SJSA1 (cell line): ENCODE results near the gene FCN3. TPM values are rescaled to one million over a fixed set of nuclear protein-coding genes. Genes with fewer than 3 reads are reported as not detected.
A peak's percentile ranks its signal among the peaks of the same experiment; 100 is the strongest.

Source experiments
- DNase-seq, 2 experiments: peaks; one replicate each; pipeline ENCODE4 v3.0.0-alpha.2; 2015 to 2020; ENCODE audit warnings: low spot score in 2 of 2, low read depth in 1 of 2
- H3K27ac ChIP-seq: fragments of 250-450 bp; sonication (Bioruptor Pico); 2 replicates; pipeline ENCODE4 v1.5.1; 2020; ENCODE audit warnings: mild to moderate bottlenecking, moderate library complexity
- H3K27me3 ChIP-seq: fragments of 250-450 bp; sonication (Bioruptor Pico); replicated peaks from 2 replicates; pipeline ENCODE4 v1.5.1; 2020; ENCODE audit warnings: mild to moderate bottlenecking, moderate library complexity
- H3K36me3 ChIP-seq: fragments of 250-450 bp; sonication (Bioruptor Pico); 2 replicates; pipeline ENCODE4 v1.5.1; 2020; ENCODE audit warnings: mild to moderate bottlenecking
- H3K4me1 ChIP-seq: fragments of 250-450 bp; sonication (Bioruptor Pico); replicated peaks from 2 replicates; pipeline ENCODE4 v1.6.1; 2021; ENCODE audit warnings: mild to moderate bottlenecking
- H3K4me3 ChIP-seq: fragments of 250-450 bp; sonication (Bioruptor Pico); 2 replicates; pipeline ENCODE4 v1.5.1; 2020; ENCODE audit warnings: mild to moderate bottlenecking
- H3K9me3 ChIP-seq: fragments of 250-450 bp; sonication (Bioruptor Pico); replicated peaks from 2 replicates; pipeline ENCODE4 v1.5.1; 2020; ENCODE audit warnings: mild to moderate bottlenecking
- total RNA-seq: library from RNA; depleted of rRNA; stranded (reverse); fragments of >200 nt; shearing (Covaris generic); gene quantifications from 2 replicates; pipeline ENCODE4 v1.2.3, GENCODE V29; 2014; rRNA removed

Gene FCN3
- total RNA-seq, 1 experiment from 2014 or later = not detected

DNA sequence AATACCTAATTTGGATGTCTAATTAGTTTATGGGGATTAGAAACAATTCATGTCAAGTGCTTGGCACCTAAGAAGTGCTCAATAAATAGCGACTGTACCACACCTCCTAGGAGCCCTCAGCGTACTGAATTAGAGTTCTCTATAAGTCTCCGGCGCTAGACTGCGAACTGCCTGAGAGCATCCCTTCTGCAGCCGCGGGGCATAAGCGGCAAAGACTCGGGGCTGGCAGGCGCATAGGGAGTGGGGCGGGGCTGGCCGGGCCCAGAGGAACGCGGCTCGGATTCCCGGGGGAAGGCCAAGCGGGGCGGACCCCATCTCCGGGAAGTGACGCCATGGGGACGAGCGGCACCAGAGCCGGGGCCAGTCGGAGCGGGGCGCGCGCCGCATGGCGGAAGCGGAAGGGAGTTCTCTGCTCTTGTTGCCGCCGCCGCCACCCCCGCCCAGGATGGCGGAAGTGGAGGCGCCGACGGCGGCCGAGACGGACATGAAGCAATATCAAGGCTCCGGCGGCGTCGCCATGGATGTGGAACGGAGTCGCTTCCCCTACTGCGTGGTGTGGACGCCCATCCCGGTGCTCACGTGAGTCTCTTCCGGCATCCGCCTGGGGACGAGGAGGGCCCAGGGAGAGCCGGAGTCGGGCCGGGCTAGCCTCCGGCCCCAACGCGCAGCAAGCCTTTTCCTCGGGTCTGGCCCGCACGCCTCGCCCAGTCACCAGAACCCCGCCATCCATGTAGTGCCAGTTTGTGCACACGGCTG is 52.6 kb downstream of the FCN3 start, which contains the start of gene TMEM222:
TMEM222 (plus strand) TSS at position 351 of the 756 bp plus-strand sequence; CDS start at position 386, 35 bp downstream.
- H3K4me3 ChIP-seq = peak within 1 kb of the TSS; percentile 68
- H3K9me3 ChIP-seq = no peaks in the 10 kb centered on the region
- peak within 1 kb of the TSS; percentile 71 for H3K27ac ChIP-seq
- peak; percentile 95 to 97 for DNase-seq
- H3K27me3 ChIP-seq = no peaks in the 10 kb centered on the region
- peaks cover 29% of the 10 kb centered on the region for H3K36me3 ChIP-seq
- H3K4me1 ChIP-seq = peaks cover 13% of the 10 kb centered on the region

Other genes with a start within 250 kb of the FCN3 start
- gene SLC9A1, start 219.7 kb downstream of the FCN3 start, total RNA-seq = 4.1 and 4.7 TPM in 2 replicates
- gene WDTC1, start 140.2 kb downstream of the FCN3 start, total RNA-seq = 5.6 and 11.9 TPM in 2 replicates
- gene TMEM222, start 52.7 kb downstream of the FCN3 start, total RNA-seq = 26.7 and 39.3 TPM in 2 replicates
- 0.22 and 1.1 TPM in 2 replicates for gene SYTL1, start 32.8 kb downstream of the FCN3 start, total RNA-seq
- gene MAP3K6, start 7.9 kb downstream of the FCN3 start, total RNA-seq = 14.6 and 16.6 TPM in 2 replicates
- not detected in 2 replicates for gene CD164L2, start 8.5 kb upstream of the FCN3 start, total RNA-seq
- gene GPR3, start 17.8 kb upstream of the FCN3 start, total RNA-seq = 0.38 and 1.4 TPM in 2 replicates
- 16.4 and 19.2 TPM in 2 replicates for gene WASF2, start 115.3 kb upstream of the FCN3 start, total RNA-seq
- gene AHDC1, start 229.3 kb upstream of the FCN3 start, total RNA-seq = 2.9 and 4.1 TPM in 2 replicates